Measurements from ENCODE around the gene MCF2L2. TPM values are rescaled to one million over a fixed set of nuclear protein-coding genes. Genes with fewer than 3 reads are reported as not detected.

Gene MCF2L2
- total RNA-seq, 4 donors from 2014 or later = 0.16 to 0.66 (median 0.26) TPM

GRCh38 chr3:183369117-183369516 lies 59.3 kb downstream of the MCF2L2 start:
- TF ChIP-seq CTCF (IDR thresholded peaks at IDR 0.05; ENCODE audit: low read depth) = no peak

GRCh38 chr3:183360971-183361624 lies 67.3 kb downstream of the MCF2L2 start:
- no peak for TF ChIP-seq CTCF (IDR thresholded peaks at IDR 0.05; ENCODE audit: low read depth)

GRCh38 chr3:183359036-183359435 lies 69.4 kb downstream of the MCF2L2 start:
- TF ChIP-seq CTCF (IDR thresholded peaks at IDR 0.05; ENCODE audit: low read depth) = no peak

- TF ChIP-seq CTCF (IDR thresholded peaks at IDR 0.05; ENCODE audit: low read depth) = no peak
Measured at GRCh38 chr3:183357564-183358079, 70.8 kb downstream of the MCF2L2 start.

GRCh38 chr3:183356920-183357319 lies 71.5 kb downstream of the MCF2L2 start:
- TF ChIP-seq CTCF (IDR thresholded peaks at IDR 0.05; ENCODE audit: low read depth) = no peak

GRCh38 chr3:183354874-183355273 lies 73.5 kb downstream of the MCF2L2 start:
- no peak for TF ChIP-seq CTCF (IDR thresholded peaks at IDR 0.05; ENCODE audit: low read depth)

GRCh38 chr3:183354325-183354831 lies 74.0 kb downstream of the MCF2L2 start:
- TF ChIP-seq CTCF (IDR thresholded peaks at IDR 0.05; ENCODE audit: low read depth) = no peak
